ENCODE results near the gene NFIX.

NFIX gene

DNA sequence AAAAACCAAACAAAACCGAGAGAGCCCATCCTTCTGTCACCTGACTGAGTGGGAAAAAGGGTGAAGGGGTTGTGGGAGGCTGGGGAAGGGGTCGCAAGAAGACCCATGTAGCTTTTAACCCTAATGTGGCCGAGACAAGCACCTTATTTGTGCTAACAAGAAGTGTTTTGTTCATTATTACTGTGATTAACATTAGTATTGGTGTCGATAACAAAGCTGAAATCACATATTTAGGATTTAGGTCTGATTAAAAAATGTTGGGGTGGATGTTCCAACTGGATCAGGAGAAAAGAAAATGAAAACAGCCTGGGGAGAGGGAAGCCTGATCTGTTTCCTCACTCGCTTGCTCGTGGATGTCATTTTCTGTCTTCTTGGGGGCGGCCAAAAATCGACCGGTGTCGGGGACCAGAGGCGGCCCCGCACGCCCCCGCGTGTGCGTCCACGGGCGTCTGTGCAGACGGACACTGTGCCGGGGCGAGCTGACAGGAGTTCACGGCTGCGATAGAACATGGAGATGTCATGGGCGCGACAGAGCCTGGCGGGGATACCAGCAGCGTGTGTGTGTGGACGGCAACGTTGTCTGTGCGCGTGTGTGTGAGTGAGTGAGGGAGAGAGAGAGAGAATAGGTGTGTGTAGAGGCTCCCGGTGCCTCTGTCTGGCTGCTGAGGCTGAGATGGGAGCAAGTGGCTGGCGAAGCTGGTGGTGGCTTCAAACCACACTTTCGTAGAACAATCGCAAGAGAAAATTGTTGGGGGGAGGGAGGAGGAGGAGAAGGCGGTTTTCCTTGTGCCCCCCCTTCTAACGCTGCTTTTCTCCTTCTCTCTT lies 29.1 kb downstream of the NFIX start:
- in situ Hi-C loops (cut with MboI; ENCODE audit: low pct_unique_long_range_greater_than_20kb, low sequenced_read_pairs, unreplicated experiment): no loop called here
- TF ChIP-seq, protein P1, sequence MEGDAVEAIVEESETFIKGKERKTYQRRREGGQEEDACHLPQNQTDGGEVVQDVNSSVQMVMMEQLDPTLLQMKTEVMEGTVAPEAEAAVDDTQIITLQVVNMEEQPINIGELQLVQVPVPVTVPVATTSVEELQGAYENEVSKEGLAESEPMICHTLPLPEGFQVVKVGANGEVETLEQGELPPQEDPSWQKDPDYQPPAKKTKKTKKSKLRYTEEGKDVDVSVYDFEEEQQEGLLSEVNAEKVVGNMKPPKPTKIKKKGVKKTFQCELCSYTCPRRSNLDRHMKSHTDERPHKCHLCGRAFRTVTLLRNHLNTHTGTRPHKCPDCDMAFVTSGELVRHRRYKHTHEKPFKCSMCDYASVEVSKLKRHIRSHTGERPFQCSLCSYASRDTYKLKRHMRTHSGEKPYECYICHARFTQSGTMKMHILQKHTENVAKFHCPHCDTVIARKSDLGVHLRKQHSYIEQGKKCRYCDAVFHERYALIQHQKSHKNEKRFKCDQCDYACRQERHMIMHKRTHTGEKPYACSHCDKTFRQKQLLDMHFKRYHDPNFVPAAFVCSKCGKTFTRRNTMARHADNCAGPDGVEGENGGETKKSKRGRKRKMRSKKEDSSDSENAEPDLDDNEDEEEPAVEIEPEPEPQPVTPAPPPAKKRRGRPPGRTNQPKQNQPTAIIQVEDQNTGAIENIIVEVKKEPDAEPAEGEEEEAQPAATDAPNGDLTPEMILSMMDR (IDR thresholded peaks at IDR 0.05; ENCODE audit: extremely low read depth, insufficient read depth, missing control alignments): no peak
- DNase-seq (ENCODE audit: low spot score): no peak

DNA sequence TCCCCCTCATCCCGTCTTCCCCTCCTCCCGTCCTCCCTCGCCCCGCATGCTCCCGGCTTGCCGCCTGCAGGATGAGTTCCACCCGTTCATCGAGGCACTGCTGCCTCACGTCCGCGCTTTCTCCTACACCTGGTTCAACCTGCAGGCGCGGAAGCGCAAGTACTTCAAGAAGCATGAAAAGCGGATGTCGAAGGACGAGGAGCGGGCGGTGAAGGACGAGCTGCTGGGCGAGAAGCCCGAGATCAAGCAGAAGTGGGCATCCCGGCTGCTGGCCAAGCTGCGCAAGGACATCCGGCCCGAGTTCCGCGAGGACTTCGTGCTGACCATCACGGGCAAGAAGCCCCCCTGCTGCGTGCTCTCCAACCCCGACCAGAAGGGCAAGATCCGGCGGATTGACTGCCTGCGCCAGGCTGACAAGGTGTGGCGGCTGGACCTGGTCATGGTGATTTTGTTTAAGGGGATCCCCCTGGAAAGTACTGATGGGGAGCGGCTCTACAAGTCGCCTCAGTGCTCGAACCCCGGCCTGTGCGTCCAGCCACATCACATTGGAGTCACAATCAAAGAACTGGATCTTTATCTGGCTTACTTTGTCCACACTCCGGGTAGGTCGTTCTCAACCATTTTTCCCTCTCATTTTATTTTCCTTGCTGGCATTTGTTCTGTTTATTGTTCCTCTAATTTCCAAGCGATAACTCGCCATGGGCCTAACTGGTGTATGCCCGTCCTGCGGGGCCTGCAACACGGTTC lies 29.8 kb downstream of the NFIX start:
- TF ChIP-seq, protein P1 (IDR thresholded peaks at IDR 0.05; ENCODE audit: extremely low read depth, insufficient read depth, missing control alignments): no peak
- DNase-seq (ENCODE audit: low spot score): no peak
- in situ Hi-C loops (cut with MboI; ENCODE audit: low pct_unique_long_range_greater_than_20kb, low sequenced_read_pairs, unreplicated experiment): no loop called here

DNA sequence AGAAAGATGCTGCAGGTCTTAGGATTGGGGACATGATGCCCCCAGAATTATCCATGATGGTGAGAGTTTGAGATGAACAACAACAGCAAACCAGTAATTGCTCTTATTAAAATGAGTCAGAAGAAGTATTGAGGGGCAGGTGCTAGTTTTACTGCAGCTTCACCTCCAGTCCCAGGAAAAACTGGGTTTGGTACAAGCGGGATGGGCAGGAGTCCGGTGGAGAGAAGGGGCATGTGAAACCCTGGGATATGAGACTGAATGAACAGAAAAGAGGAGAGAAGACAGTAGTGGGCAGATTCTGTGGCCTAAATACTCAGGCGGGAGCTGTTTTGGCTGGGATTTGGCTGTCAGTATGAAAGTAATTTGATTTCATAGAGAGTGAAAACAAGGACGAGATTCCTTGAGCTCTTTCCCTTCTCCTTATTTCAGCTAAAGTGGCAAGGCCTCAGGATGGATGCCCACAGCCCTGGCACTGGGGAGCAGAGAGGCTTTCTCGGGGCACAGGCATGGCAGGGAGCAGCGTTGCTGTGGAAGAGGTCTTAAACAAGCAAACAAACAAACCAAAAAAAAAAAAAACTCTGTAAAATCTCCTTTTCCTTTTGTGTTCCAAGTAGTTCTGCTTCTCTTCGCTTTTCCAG lies 30.7 kb downstream of the NFIX start:
- no peak for DNase-seq (ENCODE audit: low spot score)
- TF ChIP-seq, protein P1 (IDR thresholded peaks at IDR 0.05; ENCODE audit: extremely low read depth, insufficient read depth, missing control alignments): no peak
- in situ Hi-C loops (cut with MboI; ENCODE audit: low pct_unique_long_range_greater_than_20kb, low sequenced_read_pairs, unreplicated experiment): no loop called here

- in situ Hi-C loops (cut with MboI; ENCODE audit: low pct_unique_long_range_greater_than_20kb, low sequenced_read_pairs, unreplicated experiment): no loop called here
- TF ChIP-seq, protein P1 (IDR thresholded peaks at IDR 0.05; ENCODE audit: extremely low read depth, insufficient read depth, missing control alignments): no peak
- DNase-seq (ENCODE audit: low spot score): no peak
These were observed 31.4 kb downstream of the NFIX start for GRCh38 chr19:13026462-13027370.

DNA sequence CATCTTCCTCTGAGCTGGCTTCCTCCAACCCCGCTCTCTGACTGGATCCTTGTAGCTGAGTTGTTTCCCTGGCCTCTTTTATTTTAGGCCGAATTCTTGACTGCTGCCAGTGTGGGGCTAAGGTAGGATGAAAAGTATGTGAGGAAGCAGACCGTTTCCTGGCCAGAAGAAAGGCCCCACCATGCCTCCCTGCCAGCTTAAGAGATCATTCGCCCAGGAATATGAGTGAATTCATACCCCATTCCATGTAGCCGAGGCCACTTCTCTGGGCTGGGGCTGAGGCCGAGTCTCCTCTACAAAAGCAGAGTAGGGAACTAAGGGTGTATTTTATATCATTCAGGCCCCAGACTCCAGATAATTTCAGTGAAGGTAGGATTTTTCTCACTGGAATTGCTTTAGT lies 32.3 kb downstream of the NFIX start:
- in situ Hi-C loops (cut with MboI; ENCODE audit: low pct_unique_long_range_greater_than_20kb, low sequenced_read_pairs, unreplicated experiment): no loop called here
- TF ChIP-seq, protein P1 (IDR thresholded peaks at IDR 0.05; ENCODE audit: extremely low read depth, insufficient read depth, missing control alignments): no peak
- DNase-seq (ENCODE audit: low spot score): no peak

GRCh38 chr19:13028027-13028426 lies 32.8 kb downstream of the NFIX start:
- TF ChIP-seq, protein P1 (IDR thresholded peaks at IDR 0.05; ENCODE audit: extremely low read depth, insufficient read depth, missing control alignments): no peak
- DNase-seq (ENCODE audit: low spot score): no peak
- in situ Hi-C loops (cut with MboI; ENCODE audit: low pct_unique_long_range_greater_than_20kb, low sequenced_read_pairs, unreplicated experiment): no loop called here
